MM.1S (cell line): ENCODE data around the gene FBXO42.

Experiments used
- DNase-seq: peaks from one replicate; pipeline ENCODE4 v3.0.0-alpha.2; 2015
- H2AFZ ChIP-seq: fragments of 300-600 bp; sonication (generic); 2 replicates; pipeline ENCODE4 v1.6.0; 2016; ENCODE audit warnings: antibody characterized with exemption, low read length
- H3F3A ChIP-seq: fragments of 300-600 bp; sonication (generic); 2 replicates; pipeline ENCODE4 v1.6.1; 2016; ENCODE audit warnings: mild to moderate bottlenecking, antibody characterized with exemption, low read length, moderate library complexity, mixed read lengths; ENCODE audit not compliant: insufficient read depth
- H3K27ac ChIP-seq: fragments of 300-600 bp; sonication (generic); 2 replicates; pipeline ENCODE4 v1.5.1; 2016; ENCODE audit warnings: mild to moderate bottlenecking, low read length
- H3K27me3 ChIP-seq: fragments of 300-600 bp; sonication (generic); replicated peaks from 2 replicates; pipeline ENCODE4 v1.6.0; 2016; ENCODE audit warnings: low read length; ENCODE audit not compliant: insufficient read depth
- H3K36me3 ChIP-seq: fragments of 300-600 bp; sonication (generic); replicated peaks from 2 replicates; pipeline ENCODE4 v1.6.1; 2016; ENCODE audit warnings: mild to moderate bottlenecking, low read length, mixed read lengths; ENCODE audit not compliant: insufficient read depth
- H3K4me1 ChIP-seq: fragments of 300-600 bp; sonication (generic); 2 replicates; pipeline ENCODE4 v1.6.1; 2016; ENCODE audit warnings: low read length, mixed read lengths
- H3K4me2 ChIP-seq: fragments of 300-600 bp; sonication (generic); 2 replicates; pipeline ENCODE4 v1.6.0; 2016; ENCODE audit warnings: low read depth, low read length
- H3K4me3 ChIP-seq: fragments of 300-600 bp; sonication (generic); 2 replicates; pipeline ENCODE4 v1.5.1; 2016; ENCODE audit warnings: low read length, mixed read lengths
- H3K79me2 ChIP-seq: fragments of 300-600 bp; sonication (generic); 2 replicates; pipeline ENCODE4 v1.6.1; 2016; ENCODE audit warnings: mixed run types, low read length, mixed read lengths
- H3K9ac ChIP-seq: fragments of 300-600 bp; sonication (generic); 2 replicates; pipeline ENCODE4 v1.6.1; 2016; ENCODE audit warnings: low read length, mixed read lengths
- H3K9me2 ChIP-seq: fragments of 300-600 bp; sonication (generic); replicated peaks from 2 replicates; pipeline ENCODE4 v1.6.1; 2016; ENCODE audit warnings: mild to moderate bottlenecking, low read length, mixed read lengths; ENCODE audit not compliant: insufficient read depth
- H3K9me3 ChIP-seq: fragments of 300-600 bp; sonication (generic); replicated peaks from 2 replicates; pipeline ENCODE4 v1.6.1; 2016; ENCODE audit warnings: mild to moderate bottlenecking, low read length, mixed read lengths; ENCODE audit not compliant: insufficient read depth
- H4K20me1 ChIP-seq: fragments of 300-600 bp; sonication (generic); 2 replicates; pipeline ENCODE4 v1.6.1; 2016; ENCODE audit warnings: mild to moderate bottlenecking, low read length, moderate library complexity, mixed read lengths; ENCODE audit not compliant: insufficient read depth
- CTCF ChIP-seq: fragments of 300-600 bp; sonication (generic); IDR thresholded peaks from 2 replicates; pipeline ENCODE4 v1.5.1; 2016; ENCODE audit warnings: antibody characterized with exemption, low read length, mixed read lengths
- EZH2 ChIP-seq: fragments of 300-600 bp; sonication (generic); optimal IDR thresholded peaks from 2 replicates; pipeline ENCODE3; 2017; ENCODE audit warnings: low read depth, mild to moderate bottlenecking, antibody characterized with exemption, low read length, mixed read lengths
- EZH2phosphoT487 ChIP-seq: fragments of 300-600 bp; sonication (generic); IDR thresholded peaks from 2 replicates; pipeline ENCODE4 v1.6.1; 2018; ENCODE audit warnings: antibody characterized with exemption, low read length

The FBXO42 gene

DNA sequence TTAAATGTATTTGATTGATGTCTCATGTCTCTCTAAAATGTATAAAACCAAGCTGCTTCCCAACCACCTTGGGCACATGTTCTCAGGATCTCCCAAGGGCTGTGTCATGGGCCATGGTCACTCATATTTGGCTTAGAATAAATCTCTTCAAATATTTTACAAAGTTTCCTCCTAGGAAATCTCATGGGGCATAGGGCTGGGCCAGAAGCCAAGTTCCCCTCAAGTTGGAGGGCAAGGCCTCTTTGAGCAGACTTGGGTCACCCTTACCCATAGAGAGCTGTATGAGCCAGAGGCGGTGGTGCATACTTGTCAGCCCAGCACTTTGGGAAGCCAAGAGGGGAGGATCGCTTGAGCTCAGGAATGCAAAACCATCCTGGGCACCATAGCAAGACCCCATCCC lies 2.3 kb upstream of the FBXO42 start:
- TF ChIP-seq CTCF = no peak
- no peak for TF ChIP-seq EZH2
- TF ChIP-seq EZH2phosphoT487 = no peak
- Histone ChIP-seq H3K9me2 (no peaks in the 10 kb centered on the region), H2AFZ (no peak overlapping the region), H3K79me2 (peaks cover 26% of the 10 kb centered on the region), H3K27ac (no peak overlapping the region), H3K9ac (no peak overlapping the region), H3K4me1 (peaks cover 6% of the 10 kb centered on the region; the same call in 1 of the 2 replicates), H3K27me3 (no peaks in the 10 kb centered on the region), H3F3A (0 out of 2 replicates have a peak, but pooled peaks cover 7% of the 10 kb centered on the region), H3K36me3 (no peaks in the 10 kb centered on the region), H3K9me3 (no peaks in the 10 kb centered on the region), H3K4me3 (no peak overlapping the region), H4K20me1 (no peaks in the 10 kb centered on the region), H3K4me2 (no peak overlapping the region)
- no peak for DNase-seq

DNA sequence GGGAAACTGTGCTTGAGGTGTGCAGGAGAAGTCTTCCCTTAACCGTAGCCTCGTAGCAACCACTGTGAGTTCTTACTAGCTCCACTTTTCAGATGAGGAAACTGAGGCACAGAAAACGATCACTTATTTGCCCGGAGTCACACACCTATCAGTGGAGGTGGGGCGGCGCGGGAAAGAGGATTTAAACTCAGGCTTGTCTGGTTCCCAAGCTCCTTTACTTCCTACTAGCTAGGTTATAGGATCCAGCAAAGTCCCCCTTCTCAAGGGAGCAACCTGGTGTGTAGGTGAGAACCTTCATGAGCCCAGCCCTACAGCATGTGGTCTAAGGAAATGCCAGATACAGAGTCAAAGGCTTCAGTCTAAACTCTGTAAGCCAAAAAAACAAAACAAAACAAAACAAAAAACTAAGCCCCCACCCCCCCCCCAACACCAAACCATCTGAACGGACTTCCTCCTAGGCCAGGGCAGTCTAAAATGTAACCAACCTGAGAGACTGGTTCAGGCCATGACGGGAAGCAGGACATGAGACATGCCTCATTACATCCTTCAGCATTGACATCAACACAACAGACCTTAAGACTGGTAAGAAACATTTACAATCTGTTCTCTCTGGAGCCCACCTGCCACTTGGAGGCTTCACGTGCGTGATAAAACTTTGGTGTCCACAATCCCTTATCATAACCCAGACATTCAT lies 709 bp upstream of the FBXO42 start:
- peaks cover 6% of the 10 kb centered on the region; the same call in 1 of the 2 replicates for H3K4me1 ChIP-seq
- H3K27ac ChIP-seq = peak overlapping the region; percentile 33; the same call in 1 of the 2 replicates
- peak overlapping the region; percentile 77 for H3K9ac ChIP-seq
- peak overlapping the region; percentile 98 for H3K4me3 ChIP-seq
- no peaks in the 10 kb centered on the region for H3K9me3 ChIP-seq
- H3K79me2 ChIP-seq = peaks cover 43% of the 10 kb centered on the region
- no peaks in the 10 kb centered on the region for H3K36me3 ChIP-seq
- H2AFZ ChIP-seq = peak overlapping the region; percentile 98
- no peaks in the 10 kb centered on the region for H3K9me2 ChIP-seq
- peaks cover 7% of the 10 kb centered on the region; the same call in 1 of the 2 replicates for H3F3A ChIP-seq
- H3K27me3 ChIP-seq = no peaks in the 10 kb centered on the region
- no peak for DNase-seq
- H4K20me1 ChIP-seq = no peaks in the 10 kb centered on the region
- peak overlapping the region; percentile 66 for H3K4me2 ChIP-seq
- no peak for TF ChIP-seq EZH2
- no peak for TF ChIP-seq EZH2phosphoT487
- no peak for TF ChIP-seq CTCF

- no peaks in the 10 kb centered on the region for H3K27me3 ChIP-seq
- H3K9me2 ChIP-seq = no peaks in the 10 kb centered on the region
- TF ChIP-seq EZH2phosphoT487 (no peak), CTCF (no peak), EZH2 (no peak)
- H2AFZ ChIP-seq = peak overlapping the region; percentile 90
- H3F3A ChIP-seq = peaks cover 7% of the 10 kb centered on the region; the same call in 1 of the 2 replicates
- H3K9me3 ChIP-seq = no peaks in the 10 kb centered on the region
- H3K9ac ChIP-seq = peak overlapping the region; percentile 92
- no peaks in the 10 kb centered on the region for H4K20me1 ChIP-seq
- no peak for DNase-seq
- peak overlapping the region; percentile 33; the same call in 1 of the 2 replicates for H3K27ac ChIP-seq
- peaks cover 57% of the 10 kb centered on the region for H3K79me2 ChIP-seq
- H3K4me2 ChIP-seq = peak overlapping the region; percentile 66
- H3K36me3 ChIP-seq = no peaks in the 10 kb centered on the region
- H3K4me3 ChIP-seq = peak overlapping the region; percentile 98
- H3K4me1 ChIP-seq = peaks cover 6% of the 10 kb centered on the region; the same call in 1 of the 2 replicates
Observed at GRCh38 chr1:16351456-16351993, 755 bp downstream of the FBXO42 start.
